Peyer's patch (tissue), 4 donors: ENCODE measurements around the gene TRPV6. TPM values are rescaled to one million over a fixed set of nuclear protein-coding genes. Genes with fewer than 3 reads are reported as not detected.

Experiments used
- DNase-seq, 3 donors: peaks; one replicate each; pipeline ENCODE4 v3.0.0-alpha.2; 2017 to 2019
- H3K27ac ChIP-seq, 4 donors: fragments of 200-600 bp; sonication (generic); one replicate each; pipeline ENCODE4 v1.5.1; 2016 to 2019
- H3K27me3 ChIP-seq, 2 donors: fragments of 200-600 bp; sonication (generic); one replicate each; pipeline ENCODE4 v1.5.1; 2019
- H3K36me3 ChIP-seq, 3 donors: fragments of 200-600 bp; sonication (generic); one replicate each; pipeline ENCODE4 v1.5.1; 2016 to 2019
- H3K4me1 ChIP-seq, 4 donors: fragments of 200-600 bp; sonication (generic); one replicate each; pipeline ENCODE4 v1.5.1; 2016 to 2019
- H3K4me3 ChIP-seq, 4 donors: fragments of 200-600 bp; sonication (generic); 1 replicate in 3 of 4; 2 replicates in 1 of 4; pipeline ENCODE4 v1.5.1; 2016 to 2019; ENCODE audit warnings: mild to moderate bottlenecking in 1 of 4
- H3K9me3 ChIP-seq, 4 donors: fragments of 200-600 bp; sonication (generic); one replicate each; pipeline ENCODE4 v1.5.1; 2016 to 2019; ENCODE audit warnings: mild to moderate bottlenecking in 1 of 4
- POLR2A ChIP-seq, 2 donors: fragments of 450-650 bp; IDR thresholded peaks; one replicate each; pipeline ENCODE4 v1.5.1; 2017; ENCODE audit warnings: antibody characterized with exemption in 2 of 2, mild to moderate bottlenecking in 2 of 2, moderate library complexity in 2 of 2
- total RNA-seq, 4 donors: library from RNA; depleted of rRNA; stranded (reverse); fragments of >200 nt; gene quantifications; one replicate each; pipeline ENCODE4 v1.1.0, GENCODE V29; 2016
- TF ChIP-seq, protein P1 (sequence below), 6 experiments: fragments of 450-650 bp in 4 of 6; fragments of 200-600 bp in 2 of 6; sonication (generic) in 1 of 6; IDR thresholded peaks; one replicate each; pipeline ENCODE4 v1.5.1; 2017 to 2019; ENCODE audit warnings: antibody characterized with exemption in 6 of 6, mild to moderate bottlenecking in 3 of 6, moderate library complexity in 1 of 6

The TRPV6 gene
- total RNA-seq, 4 donors from 2014 or later, result 0.19 to 2.5 (median 0.82) TPM

DNA sequence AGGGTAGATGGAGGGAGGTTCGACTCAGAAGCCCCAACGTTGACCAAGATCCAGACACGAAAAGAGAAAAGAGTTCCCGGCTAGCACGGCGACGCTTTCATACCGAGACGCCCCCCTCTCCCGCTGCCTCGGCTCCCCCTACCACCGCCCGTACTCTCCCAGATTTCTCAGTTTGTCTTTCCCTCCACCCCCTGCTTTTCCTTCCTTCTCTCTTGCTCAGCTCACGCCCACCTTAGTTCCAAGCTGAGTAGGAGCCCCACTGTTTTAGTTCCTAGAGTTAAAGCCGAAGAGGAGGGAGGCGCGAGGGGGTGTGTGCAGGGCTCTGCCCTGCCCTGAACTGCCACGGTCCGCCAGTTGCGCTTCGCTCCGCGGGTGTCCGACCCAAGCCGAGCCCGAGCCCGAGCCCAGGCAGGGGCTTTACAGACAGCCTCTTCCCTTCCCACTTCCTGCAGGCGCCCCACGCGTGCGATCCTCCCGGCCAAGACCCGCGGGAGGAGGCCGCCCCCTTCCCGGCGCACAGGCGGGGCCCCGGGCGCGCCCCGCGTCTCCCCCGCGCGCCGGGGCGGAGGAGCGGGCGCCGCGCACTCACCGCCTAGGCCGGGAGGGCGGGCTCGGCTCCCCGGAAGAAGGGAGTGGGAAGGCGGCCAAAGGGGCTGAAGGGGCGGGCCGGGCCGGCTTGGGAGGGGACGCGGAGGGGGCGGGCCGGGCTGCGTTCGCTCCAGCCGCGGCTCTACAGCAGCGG is 31.0 kb downstream of the TRPV6 start, which contains the start of gene EPHB6:
Gene EPHB6 (plus strand): TSS at position 705 of the 742 bp plus-strand sequence. CDS start 8,152 bp downstream, outside the sequence.
- Histone ChIP-seq H3K9me3 (no peaks in the 10 kb centered on the region), H3K4me1 (peaks cover 0 to 19% (median 4%) of the 10 kb centered on the region in 4 donors), H3K27me3 (no peaks in the 10 kb centered on the region), H3K4me3 (peak within 1 kb of the TSS; percentile 57 to 79 (median 64)), H3K36me3 (no peaks in the 10 kb centered on the region), H3K27ac (peak within 1 kb of the TSS; percentile 42 to 90 (median 62))
- TF ChIP-seq POLR2A (IDR thresholded peaks at IDR 0.05), result no peak
- TF ChIP-seq, protein P1, sequence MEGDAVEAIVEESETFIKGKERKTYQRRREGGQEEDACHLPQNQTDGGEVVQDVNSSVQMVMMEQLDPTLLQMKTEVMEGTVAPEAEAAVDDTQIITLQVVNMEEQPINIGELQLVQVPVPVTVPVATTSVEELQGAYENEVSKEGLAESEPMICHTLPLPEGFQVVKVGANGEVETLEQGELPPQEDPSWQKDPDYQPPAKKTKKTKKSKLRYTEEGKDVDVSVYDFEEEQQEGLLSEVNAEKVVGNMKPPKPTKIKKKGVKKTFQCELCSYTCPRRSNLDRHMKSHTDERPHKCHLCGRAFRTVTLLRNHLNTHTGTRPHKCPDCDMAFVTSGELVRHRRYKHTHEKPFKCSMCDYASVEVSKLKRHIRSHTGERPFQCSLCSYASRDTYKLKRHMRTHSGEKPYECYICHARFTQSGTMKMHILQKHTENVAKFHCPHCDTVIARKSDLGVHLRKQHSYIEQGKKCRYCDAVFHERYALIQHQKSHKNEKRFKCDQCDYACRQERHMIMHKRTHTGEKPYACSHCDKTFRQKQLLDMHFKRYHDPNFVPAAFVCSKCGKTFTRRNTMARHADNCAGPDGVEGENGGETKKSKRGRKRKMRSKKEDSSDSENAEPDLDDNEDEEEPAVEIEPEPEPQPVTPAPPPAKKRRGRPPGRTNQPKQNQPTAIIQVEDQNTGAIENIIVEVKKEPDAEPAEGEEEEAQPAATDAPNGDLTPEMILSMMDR (IDR thresholded peaks at IDR 0.05), result peak in 1 of 6 experiments; percentile 17
- DNase-seq, result peak; percentile 71 to 88 (median 79)

DNA sequence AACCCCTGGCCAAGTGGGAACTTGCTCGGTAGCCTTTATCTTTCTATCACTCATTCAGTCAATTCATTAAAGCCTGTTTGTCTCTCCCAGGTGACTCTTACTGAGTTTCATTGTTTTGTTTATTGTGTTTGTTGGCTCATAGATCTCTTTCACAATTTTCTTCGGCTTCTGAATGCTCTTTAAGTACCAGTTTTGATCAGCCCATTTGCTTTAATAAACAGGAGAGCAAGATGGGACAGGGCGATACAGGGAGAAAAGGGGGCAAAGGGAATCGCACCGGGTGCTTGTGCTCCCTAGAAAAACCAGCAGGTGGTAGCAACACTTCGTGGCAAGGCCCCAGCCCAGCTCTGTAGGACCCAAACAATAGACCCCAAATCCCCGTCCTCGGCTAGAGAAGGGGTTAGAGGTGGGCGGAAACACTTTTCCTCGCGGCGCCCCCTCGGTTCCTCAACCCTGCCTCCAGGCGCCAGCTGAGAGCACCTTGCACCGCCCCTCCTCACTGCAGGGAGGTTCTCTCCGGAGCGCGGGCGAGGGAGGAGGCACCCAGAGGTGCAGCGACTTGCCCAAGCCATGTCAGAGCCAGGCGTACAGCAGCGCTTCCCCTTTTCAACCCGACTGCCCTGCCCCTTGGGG is 31.7 kb downstream of the TRPV6 start:
- Histone ChIP-seq H3K9me3 (no peaks in the 10 kb centered on the region), H3K27me3 (no peaks in the 10 kb centered on the region), H3K36me3 (no peaks in the 10 kb centered on the region), H3K4me1 (peaks cover 0 to 19% (median 4%) of the 10 kb centered on the region in 4 donors), H3K4me3 (peak overlapping the region; percentile 57 to 79 (median 64)), H3K27ac (peak overlapping the region; percentile 42 to 90 (median 62))
- no peak for TF ChIP-seq POLR2A (IDR thresholded peaks at IDR 0.05)
- TF ChIP-seq, protein P1 (IDR thresholded peaks at IDR 0.05), result peak; percentile 59 to 81 (median 70)
- peak; percentile 70 to 83 (median 72) for DNase-seq

DNA sequence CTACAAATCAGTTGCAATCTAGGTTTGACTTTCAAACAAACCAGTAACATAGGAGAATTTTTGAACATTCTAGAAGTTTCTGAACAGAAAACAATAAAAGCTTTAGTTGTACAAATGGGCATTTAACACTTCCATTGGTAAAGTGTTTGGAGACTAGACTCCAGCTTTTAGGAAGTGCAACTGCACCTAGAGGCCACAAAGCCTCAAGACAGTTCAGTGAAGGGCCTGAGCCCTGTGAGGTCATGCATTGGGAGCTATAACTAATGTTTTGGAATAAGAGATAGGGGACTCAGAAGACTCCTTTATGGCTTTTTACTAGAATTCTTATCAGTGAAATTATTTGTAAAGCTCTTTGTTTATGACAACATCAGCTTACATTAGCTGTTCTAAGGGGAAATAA is 33.6 kb downstream of the TRPV6 start:
- Histone ChIP-seq H3K4me3 (no peak overlapping the region), H3K27ac (no peak overlapping the region), H3K36me3 (no peaks in the 10 kb centered on the region), H3K9me3 (no peaks in the 10 kb centered on the region), H3K4me1 (peaks cover 0 to 19% (median 4%) of the 10 kb centered on the region in 4 donors), H3K27me3 (no peaks in the 10 kb centered on the region)
- DNase-seq, result no peak
- TF ChIP-seq, protein P1 (IDR thresholded peaks at IDR 0.05), result no peak

DNA sequence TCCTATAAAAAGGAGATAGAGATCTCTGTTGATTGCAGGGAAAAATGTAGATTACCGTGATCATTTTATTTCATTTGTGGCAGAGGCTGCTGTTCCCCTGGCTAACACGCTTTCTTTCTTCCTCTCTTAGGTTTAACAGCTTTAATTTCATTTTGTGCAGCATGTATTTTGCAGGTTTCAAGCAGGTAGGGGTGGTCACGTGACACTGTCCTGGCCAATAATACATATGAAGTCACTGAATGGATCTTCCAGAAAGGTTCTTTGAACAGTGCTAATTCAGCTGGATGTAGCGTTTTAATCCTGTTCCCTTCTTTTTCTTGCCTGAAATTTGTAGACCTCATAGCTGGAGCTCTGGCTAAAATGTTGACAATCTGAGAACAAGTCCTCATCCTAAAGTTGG is 34.3 kb downstream of the TRPV6 start:
- Histone ChIP-seq H3K4me3 (no peak overlapping the region), H3K4me1 (peaks cover 0 to 19% (median 4%) of the 10 kb centered on the region in 4 donors), H3K36me3 (no peaks in the 10 kb centered on the region), H3K27me3 (no peaks in the 10 kb centered on the region), H3K27ac (no peak overlapping the region), H3K9me3 (no peaks in the 10 kb centered on the region)
- DNase-seq, result no peak
- no peak for TF ChIP-seq POLR2A (IDR thresholded peaks at IDR 0.05)
- TF ChIP-seq, protein P1 (IDR thresholded peaks at IDR 0.05), result no peak

DNA sequence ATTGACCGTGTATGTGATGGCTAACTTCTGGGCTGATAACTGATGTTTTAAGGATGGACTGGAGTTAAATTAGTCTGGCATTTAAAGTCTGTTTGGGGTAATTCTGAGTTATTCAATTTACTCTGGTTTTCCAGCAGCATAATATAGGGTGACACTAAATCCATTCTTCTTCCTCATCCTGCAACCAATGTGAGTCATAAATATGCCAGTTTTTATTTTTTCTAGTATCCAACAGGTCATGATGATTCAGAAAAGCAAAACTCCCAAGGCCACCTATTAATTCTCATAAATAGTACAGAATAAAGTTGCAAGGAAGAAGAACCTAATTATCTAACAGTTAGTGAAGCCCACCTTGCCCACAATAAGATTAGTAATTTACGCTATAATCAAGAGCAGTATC is 38.2 kb downstream of the TRPV6 start:
- DNase-seq, result no peak
- no peak overlapping the region for H3K4me3 ChIP-seq
- no peaks in the 10 kb centered on the region for H3K9me3 ChIP-seq
- TF ChIP-seq, protein P1 (IDR thresholded peaks at IDR 0.05), result no peak
- no peak for TF ChIP-seq POLR2A (IDR thresholded peaks at IDR 0.05)
- H3K27ac ChIP-seq, result no peak overlapping the region
- no peaks in the 10 kb centered on the region for H3K36me3 ChIP-seq
- no peaks in the 10 kb centered on the region for H3K4me1 ChIP-seq
- H3K27me3 ChIP-seq, result no peaks in the 10 kb centered on the region
